Measurements from ENCODE around the gene HMCN1.
"Not testable (repeated sequence)": the region's sequence is repeated elsewhere in the genome, so short reads cannot be mapped to it uniquely, and the experiment has no call there.

HMCN1 gene

GRCh38 chr1:186165303-186165702, 431.1 kb downstream of the HMCN1 start:
- no peak for DNase-seq

- no peak for DNase-seq
Observed at GRCh38 chr1:186167096-186167668, 433.0 kb downstream of the HMCN1 start.

- DNase-seq, result no peak
Observed at GRCh38 chr1:186175588-186175987, 441.4 kb downstream of the HMCN1 start.

GRCh38 chr1:186178426-186179043, 444.3 kb downstream of the HMCN1 start:
- DNase-seq, result no peak

- no peak for DNase-seq
Observed at GRCh38 chr1:186179231-186179630, 445.0 kb downstream of the HMCN1 start.

- no peak for DNase-seq
Observed at GRCh38 chr1:186183219-186183618, 449.0 kb downstream of the HMCN1 start.

GRCh38 chr1:186183970-186184628, 449.9 kb downstream of the HMCN1 start:
- DNase-seq, result no peak

- DNase-seq, result not testable (repeated sequence)
Observed at GRCh38 chr1:186186251-186186650, 452.1 kb downstream of the HMCN1 start.

GRCh38 chr1:186187601-186188000, 453.4 kb downstream of the HMCN1 start:
- DNase-seq, result no peak

- no peak for DNase-seq
Observed at GRCh38 chr1:186188004-186188539, 453.9 kb downstream of the HMCN1 start.

GRCh38 chr1:186188736-186189135, 454.5 kb downstream of the HMCN1 start:
- DNase-seq, result no peak

- DNase-seq, result no peak
Observed at GRCh38 chr1:186189156-186189555, 455.0 kb downstream of the HMCN1 start.

- DNase-seq, result no peak
Observed at GRCh38 chr1:186191511-186191910, 457.3 kb downstream of the HMCN1 start.

GRCh38 chr1:186193224-186193623, 459.0 kb downstream of the HMCN1 start:
- DNase-seq, result no peak

- DNase-seq, result no peak
Observed at GRCh38 chr1:186194107-186194756, 460.0 kb downstream of the HMCN1 start.

- DNase-seq, result no peak
Observed at GRCh38 chr1:186195377-186195931, 461.3 kb downstream of the HMCN1 start.

GRCh38 chr1:186202271-186202764, 468.1 kb downstream of the HMCN1 start:
- DNase-seq, result no peak

- no peak for DNase-seq
Observed at GRCh38 chr1:186202776-186203175, 468.6 kb downstream of the HMCN1 start.

- no peak for DNase-seq
Observed at GRCh38 chr1:186206048-186206570, 471.9 kb downstream of the HMCN1 start.

- DNase-seq, result no peak
Observed at GRCh38 chr1:186207391-186208085, 473.3 kb downstream of the HMCN1 start.

- no peak for DNase-seq
Observed at GRCh38 chr1:186208405-186209129, 474.4 kb downstream of the HMCN1 start.

GRCh38 chr1:186210258-186210657, 476.1 kb downstream of the HMCN1 start:
- DNase-seq, result no peak
